ENCODE measurements around the gene TWF2. TPM values are rescaled to one million over a fixed set of nuclear protein-coding genes. Genes with fewer than 3 reads are reported as not detected.
"Not testable (repeated sequence)": the region's sequence is repeated elsewhere in the genome, so short reads cannot be mapped to it uniquely, and the experiment has no call there.

TWF2 gene
- total RNA-seq, 5 donors from 2014 or later (not counting 1 experiment from before 2014, with no cell fraction given) = 49.8 to 99.9 (median 88.3) TPM

DNA sequence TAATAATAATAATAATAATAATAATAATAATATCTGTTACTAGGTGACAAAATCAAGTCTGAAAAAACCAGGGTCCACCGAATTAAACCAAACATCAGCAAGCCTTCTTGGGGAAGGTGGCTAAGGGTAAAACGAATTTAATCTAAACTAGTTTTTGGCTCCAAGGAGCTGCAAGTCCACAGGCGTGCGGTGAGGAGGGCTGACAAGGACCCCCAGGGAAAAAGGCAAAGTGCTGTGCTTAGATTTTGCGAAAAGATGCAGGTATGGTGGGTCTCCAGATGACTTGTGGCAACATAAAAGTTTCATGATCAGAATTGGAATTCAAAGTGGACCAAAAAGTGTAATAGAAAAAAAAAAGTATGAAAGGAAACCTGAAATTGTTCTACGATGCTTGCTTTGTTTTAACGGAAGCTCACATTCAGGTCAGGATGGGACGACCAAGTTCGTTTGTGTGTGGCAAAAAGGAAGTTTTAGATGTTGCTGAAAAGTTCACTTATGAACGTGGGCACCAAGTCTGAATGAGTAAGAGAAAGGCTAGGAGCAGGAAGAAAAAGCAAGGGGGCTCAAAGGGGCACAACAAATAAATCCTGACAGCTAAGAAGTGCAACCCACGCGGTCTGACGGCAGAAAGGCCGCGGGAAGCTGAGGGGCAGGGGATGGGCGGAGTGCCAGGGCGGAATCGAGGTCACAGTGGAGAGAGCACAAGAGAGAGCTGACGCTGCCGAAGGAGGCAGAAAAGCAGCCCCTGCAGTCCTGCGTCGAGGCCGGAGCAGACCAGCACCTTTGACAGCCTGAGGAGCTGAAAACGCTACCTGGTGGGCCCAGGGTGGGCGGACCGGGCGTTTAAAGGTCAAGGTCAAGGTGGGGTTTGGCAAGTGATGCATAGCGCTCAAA, 38.4 kb upstream of the TWF2 start:
- Histone ChIP-seq H3K36me3 (ENCODE audit: control insufficient read depth in 2 of 2, extremely low read depth in 1 of 2, insufficient read depth in 1 of 2, low read length in 1 of 2) (peaks cover 2 to 21% of the 10 kb centered on the region in 2 donors), H3K27ac (ENCODE audit: low read length) (peak overlapping the region; percentile 80), H3K4me1 (ENCODE audit: control insufficient read depth in 1 of 2, extremely low read depth in 1 of 2, insufficient read depth in 2 of 2, low read length in 2 of 2) (peaks cover 44 to 61% of the 10 kb centered on the region in 2 experiments), H3K27me3 (replicated peaks in 1 of 2; ENCODE audit: control insufficient read depth in 2 of 2, extremely low read depth in 1 of 2, insufficient read depth in 2 of 2, low read length in 1 of 2) (no peaks in the 10 kb centered on the region), H3K9me3 (no peaks in the 10 kb centered on the region), H3K4me3 (ENCODE audit: control insufficient read depth in 1 of 2, extremely low read depth in 1 of 2, low read length in 1 of 2) (peak overlapping the region; percentile 69 to 71)
- peak overlapping the region; percentile 91 to 93 for H3K27ac Mint-ChIP-seq
- DNase-seq (peak in 33 of 35 experiments; percentile 28 to 75 (median 54)), ATAC-seq (replicated peaks in 1 of 4) (peak; percentile 9 to 20 (median 12))
- H3K4me3 Mint-ChIP-seq = peak overlapping the region; percentile 89 to 92 (median 91)
- H3K9me3 Mint-ChIP-seq = no peaks in the 10 kb centered on the region
- peaks cover 34% of the 10 kb centered on the region for H3K36me3 Mint-ChIP-seq
- ChIA-PET POLR2A (interaction anchor here (0.6 to 2.2 kb wide), 9 partner anchors 10 to 38 kb away, joined by 3 to 17 read pairs (median 5); partner anchors contain the start of genes GLYCTK (in 1 of the 2) and TWF2 (in 1 of the 2)), CTCF (interaction anchor here in 1 of 2 donors (0.7 to 3.9 kb wide), 10 partner anchors 17 to 62 kb away, joined by 3 to 17 read pairs (median 5); partner anchors contain the start of gene TWF2)
- whole genome bisulfite sequencing (ENCODE audit: insufficient coverage) = under 1% methylated on average over 22 of the region's 28 CpGs
- H3K27me3 Mint-ChIP-seq = no peaks in the 10 kb centered on the region
- peaks cover 61 to 81% (median 75%) of the 10 kb centered on the region in 3 donors for H3K4me1 Mint-ChIP-seq

DNA sequence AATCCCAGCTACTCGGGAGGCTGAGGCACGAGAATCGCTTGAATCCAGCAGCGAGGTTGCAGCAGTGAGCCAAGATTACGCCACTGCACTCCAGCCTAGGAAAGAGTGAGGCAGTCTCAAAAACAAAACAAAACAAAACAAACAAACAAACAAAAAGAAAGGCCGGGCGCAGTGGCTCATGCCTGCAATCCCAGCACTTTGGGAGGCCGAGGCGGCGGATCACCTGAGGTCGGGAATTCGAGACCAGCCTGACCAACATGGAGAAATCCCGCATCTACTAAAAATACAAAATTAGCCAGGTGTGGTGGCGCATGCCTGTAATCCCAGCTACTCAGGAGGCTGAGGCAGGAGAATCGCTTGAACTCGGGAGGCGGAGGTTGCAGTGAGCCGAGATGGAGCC, 35.8 kb upstream of the TWF2 start:
- WGBS (ENCODE audit: insufficient coverage) = 33% methylated on average over 3 of the region's 18 CpGs
- CTCF ChIA-PET; H3K27me3 ChIP-seq (replicated peaks in 1 of 2; ENCODE audit: control insufficient read depth in 2 of 2, extremely low read depth in 1 of 2, insufficient read depth in 2 of 2, low read length in 1 of 2); H3K9me3 ChIP-seq; H3K27me3 Mint-ChIP-seq; H3K9me3 Mint-ChIP-seq; ATAC-seq (replicated peaks in 1 of 4): not testable (repeated sequence)
- peak overlapping the region; percentile 69 to 71 for H3K4me3 ChIP-seq (ENCODE audit: control insufficient read depth in 1 of 2, extremely low read depth in 1 of 2, low read length in 1 of 2)
- peak in 1 of 35 experiments; percentile 6 for DNase-seq
- Mint-ChIP-seq H3K4me3 (peak overlapping the region; percentile 89 to 92 (median 91)), H3K4me1 (peaks cover 64 to 83% (median 77%) of the 10 kb centered on the region in 3 donors), H3K27ac (peak overlapping the region; percentile 91 to 93), H3K36me3 (peaks cover 40% of the 10 kb centered on the region)
- H3K36me3 ChIP-seq (ENCODE audit: control insufficient read depth in 2 of 2, extremely low read depth in 1 of 2, insufficient read depth in 1 of 2, low read length in 1 of 2) = peaks cover 2 to 27% of the 10 kb centered on the region in 2 donors
- peaks cover 44 to 54% of the 10 kb centered on the region in 2 experiments for H3K4me1 ChIP-seq (ENCODE audit: control insufficient read depth in 1 of 2, extremely low read depth in 1 of 2, insufficient read depth in 2 of 2, low read length in 2 of 2)
- POLR2A ChIA-PET = interaction anchor here in 1 of 2 donors (0.6 kb wide), 1 partner anchor 21 kb away, joined by 3 read pairs; no protein-coding TSS in a partner anchor
- H3K27ac ChIP-seq (ENCODE audit: low read length) = peak overlapping the region; percentile 80

DNA sequence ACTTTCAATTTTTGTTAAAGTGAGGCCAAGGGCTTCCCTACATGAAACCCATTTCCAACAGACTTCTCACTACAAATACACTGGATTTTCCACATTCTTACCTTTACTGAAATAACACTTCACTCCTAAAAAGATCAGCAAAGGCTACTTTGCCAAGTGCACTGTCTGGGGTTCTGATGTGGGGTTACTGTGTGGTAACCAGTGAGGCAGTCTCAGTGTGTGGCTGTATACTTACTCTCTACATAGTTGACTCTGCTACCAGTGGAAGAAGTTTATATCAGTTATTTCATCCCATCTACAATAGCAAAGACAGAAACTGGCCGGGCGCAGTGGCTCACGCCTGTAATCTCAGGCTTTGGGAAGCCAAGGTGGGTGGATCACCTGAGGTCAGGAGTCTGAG, 33.9 kb upstream of the TWF2 start:
- peak overlapping the region; percentile 80 for H3K27ac ChIP-seq (ENCODE audit: low read length)
- Mint-ChIP-seq H3K27ac (peak overlapping the region; percentile 91 to 93), H3K27me3 (no peaks in the 10 kb centered on the region), H3K36me3 (peaks cover 41% of the 10 kb centered on the region), H3K9me3 (no peaks in the 10 kb centered on the region), H3K4me3 (peak overlapping the region; percentile 89 to 92 (median 91)), H3K4me1 (peaks cover 76 to 84% (median 84%) of the 10 kb centered on the region in 3 donors)
- no peaks in the 10 kb centered on the region for H3K9me3 ChIP-seq
- H3K27me3 ChIP-seq (replicated peaks in 1 of 2; ENCODE audit: control insufficient read depth in 2 of 2, extremely low read depth in 1 of 2, insufficient read depth in 2 of 2, low read length in 1 of 2) = no peaks in the 10 kb centered on the region
- ChIA-PET POLR2A (interaction anchor here in 1 of 2 donors (0.6 to 0.7 kb wide), 2 partner anchors 13 to 34 kb away, joined by 3 to 6 read pairs; partner anchors contain the start of gene TWF2), CTCF (interaction anchor here (0.6 to 1.9 kb wide), 4 partner anchors 9 to 42 kb away, joined by 3 to 11 read pairs (median 6); partner anchors contain the start of gene GLYCTK (in 1 of the 2))
- no CpG with 5 or more reads among the region's 3 CpGs for WGBS (ENCODE audit: insufficient coverage)
- DNase-seq = peak in 1 of 35 experiments; percentile 11
- ATAC-seq (replicated peaks in 1 of 4) = peak in 2 of 4 experiments; percentile 19 to 43
- peaks cover 2 to 46% of the 10 kb centered on the region in 2 donors for H3K36me3 ChIP-seq (ENCODE audit: control insufficient read depth in 2 of 2, extremely low read depth in 1 of 2, insufficient read depth in 1 of 2, low read length in 1 of 2)
- peaks cover 49 to 65% of the 10 kb centered on the region in 2 experiments for H3K4me1 ChIP-seq (ENCODE audit: control insufficient read depth in 1 of 2, extremely low read depth in 1 of 2, insufficient read depth in 2 of 2, low read length in 2 of 2)
- H3K4me3 ChIP-seq (ENCODE audit: control insufficient read depth in 1 of 2, extremely low read depth in 1 of 2, low read length in 1 of 2) = peak overlapping the region in 1 of 2 donors; percentile 69

DNA sequence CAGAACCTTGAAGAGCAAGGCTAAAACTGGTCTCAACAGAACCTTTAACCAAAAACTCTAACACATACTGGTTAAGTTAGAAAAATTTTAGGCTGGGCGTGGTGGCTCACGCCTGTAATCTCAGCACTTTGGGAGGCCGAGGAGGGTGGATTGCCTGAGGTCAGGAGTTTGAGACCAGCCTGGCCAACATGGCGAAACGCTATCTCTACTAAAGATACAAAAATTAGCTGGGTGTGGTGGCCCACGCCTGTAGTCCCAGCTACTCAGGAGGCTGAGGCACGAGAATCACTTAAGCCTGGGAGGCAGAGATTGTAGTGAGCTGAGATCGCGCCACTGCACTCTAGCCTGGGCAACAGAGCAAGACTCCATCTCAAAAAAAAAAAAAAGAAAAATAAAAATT, 33.2 kb upstream of the TWF2 start:
- Histone ChIP-seq H3K36me3 (ENCODE audit: control insufficient read depth in 2 of 2, extremely low read depth in 1 of 2, insufficient read depth in 1 of 2, low read length in 1 of 2) (peaks cover 2 to 52% of the 10 kb centered on the region in 2 donors), H3K4me1 (ENCODE audit: control insufficient read depth in 1 of 2, extremely low read depth in 1 of 2, insufficient read depth in 2 of 2, low read length in 2 of 2) (peaks cover 49 to 65% of the 10 kb centered on the region in 2 experiments)
- peaks cover 43% of the 10 kb centered on the region for H3K36me3 Mint-ChIP-seq

DNA sequence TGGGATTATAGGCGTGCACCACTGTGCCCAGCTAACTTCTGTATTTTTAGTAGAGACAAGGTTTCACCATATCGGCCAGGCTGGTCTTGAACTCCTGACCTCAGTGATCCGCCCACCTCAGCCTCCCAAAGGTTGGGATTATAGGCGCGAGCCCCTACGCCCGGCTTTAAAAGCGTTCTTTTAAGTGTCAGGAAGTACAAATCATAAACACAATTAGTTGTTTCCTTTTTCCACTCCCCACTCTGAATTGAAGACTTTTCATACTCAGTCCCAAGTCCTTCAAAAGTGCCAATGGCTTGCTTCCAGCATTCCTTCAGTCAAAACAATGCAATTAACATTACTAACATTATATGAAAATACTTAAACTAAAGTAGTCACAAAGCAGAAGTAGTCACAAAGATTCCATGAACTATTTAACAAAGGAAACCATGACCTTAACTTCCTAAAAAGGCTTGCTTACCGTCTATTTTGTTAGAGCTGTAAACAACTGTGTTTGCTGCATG, 31.3 kb upstream of the TWF2 start:
- ChIA-PET POLR2A (interaction anchor here in 1 of 2 donors (1.2 to 1.6 kb wide), 4 partner anchors 12 to 22 kb away, joined by 4 to 15 read pairs (median 6); partner anchors contain the start of gene GLYCTK), CTCF (interaction anchor here in 1 of 2 donors (1.1 to 2.1 kb wide), 6 partner anchors 9 to 50 kb away, joined by 3 to 15 read pairs (median 5); partner anchors contain the start of gene TWF2)
- Histone ChIP-seq H3K36me3 (ENCODE audit: control insufficient read depth in 2 of 2, extremely low read depth in 1 of 2, insufficient read depth in 1 of 2, low read length in 1 of 2) (peaks cover 2 to 64% of the 10 kb centered on the region in 2 donors), H3K4me1 (ENCODE audit: control insufficient read depth in 1 of 2, extremely low read depth in 1 of 2, insufficient read depth in 2 of 2, low read length in 2 of 2) (peaks cover 45 to 63% of the 10 kb centered on the region in 2 experiments), H3K27me3 (replicated peaks in 1 of 2; ENCODE audit: control insufficient read depth in 2 of 2, extremely low read depth in 1 of 2, insufficient read depth in 2 of 2, low read length in 1 of 2) (no peaks in the 10 kb centered on the region), H3K9me3 (no peaks in the 10 kb centered on the region), H3K4me3 (ENCODE audit: control insufficient read depth in 1 of 2, extremely low read depth in 1 of 2, low read length in 1 of 2) (no peak overlapping the region), H3K27ac (ENCODE audit: low read length) (peak overlapping the region; percentile 80)
- Mint-ChIP-seq H3K4me3 (peak overlapping the region; percentile 84 to 92 (median 89)), H3K4me1 (peaks cover 82 to 89% (median 88%) of the 10 kb centered on the region in 3 donors), H3K9me3 (no peaks in the 10 kb centered on the region), H3K27ac (peak overlapping the region; percentile 92 to 93), H3K36me3 (peaks cover 48% of the 10 kb centered on the region), H3K27me3 (no peaks in the 10 kb centered on the region)
- no peak for ATAC-seq (replicated peaks in 1 of 4)
- 28% methylated on average over 4 of the region's 9 CpGs for WGBS (ENCODE audit: insufficient coverage)
- DNase-seq = peak in 1 of 35 experiments; percentile 12

More for the DNA sequence above, 33.2 kb upstream of the TWF2 start:
- Mint-ChIP-seq H3K4me1 (peaks cover 82 to 91% (median 89%) of the 10 kb centered on the region in 3 donors), H3K27ac (peak overlapping the region; percentile 92 to 93), H3K4me3 (peak overlapping the region; percentile 84 to 92 (median 89))
- not testable (repeated sequence) for H3K27me3 ChIP-seq (replicated peaks in 1 of 2; ENCODE audit: control insufficient read depth in 2 of 2, extremely low read depth in 1 of 2, insufficient read depth in 2 of 2, low read length in 1 of 2); ATAC-seq (replicated peaks in 1 of 4); H3K9me3 Mint-ChIP-seq; H3K27me3 Mint-ChIP-seq; H3K9me3 ChIP-seq
- peak in 1 of 35 experiments; percentile 10 for DNase-seq
- POLR2A ChIA-PET = interaction anchor here (0.7 to 1.6 kb wide), 5 partner anchors 10 to 281 kb away, joined by 3 to 15 read pairs (median 6); no protein-coding TSS in a partner anchor
- peak overlapping the region; percentile 80 for H3K27ac ChIP-seq (ENCODE audit: low read length)
- CTCF ChIA-PET = interaction anchor here (0.5 to 2.1 kb wide), 5 partner anchors 10 to 272 kb away, joined by 3 to 15 read pairs (median 8); no protein-coding TSS in a partner anchor
- peak overlapping the region in 1 of 2 donors; percentile 27 for H3K4me3 ChIP-seq (ENCODE audit: control insufficient read depth in 1 of 2, extremely low read depth in 1 of 2, low read length in 1 of 2)
- WGBS (ENCODE audit: insufficient coverage) = no CpG with 5 or more reads among the region's 9 CpGs
